ENCODE measurements around the gene SPATA31D4. TPM values are rescaled to one million over a fixed set of nuclear protein-coding genes. Genes with fewer than 3 reads are reported as not detected.

The SPATA31D4 gene
- total and polyA plus RNA-seq, 10 of the 15 experiments (the other 5 are each of a cell fraction or from before 2014, with no cell fraction given) = not detected

DNA sequence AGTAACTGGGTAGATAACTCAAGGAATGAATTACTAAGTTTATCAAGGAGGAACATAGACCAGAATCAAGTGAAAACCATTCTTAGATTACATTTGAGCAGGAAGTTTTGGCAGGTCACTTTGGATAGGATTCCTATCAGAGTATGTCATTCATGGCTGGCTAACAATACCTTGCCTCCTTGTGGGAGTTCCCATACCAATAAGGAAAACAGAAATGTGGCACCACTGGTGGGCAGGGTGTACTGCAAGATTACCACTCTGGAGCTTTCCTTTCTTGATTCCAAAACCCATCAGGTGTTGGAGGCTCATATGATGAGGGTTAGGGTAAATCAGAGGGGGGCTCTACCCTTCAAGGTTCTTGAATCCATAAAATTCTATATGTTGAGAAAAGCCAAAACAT, 41.7 kb downstream of the SPATA31D4 start:
- no peaks in the 10 kb centered on the region for H3K4me1 ChIP-seq (ENCODE audit: control insufficient read depth, insufficient read depth, low read length)
- no peaks in the 10 kb centered on the region for H4K20me1 ChIP-seq (ENCODE audit: control insufficient read depth, insufficient read depth)
- H3K4me2 ChIP-seq (ENCODE audit: control insufficient read depth, insufficient read depth) = no peak overlapping the region
- no peaks in the 10 kb centered on the region for H3K27me3 ChIP-seq (replicated peaks in 1 of 2; ENCODE audit: control insufficient read depth in 2 of 2, insufficient read depth in 2 of 2, low read length in 1 of 2)
- H3K9me3 ChIP-seq (replicated peaks; ENCODE audit: control insufficient read depth, insufficient read depth, low read length) = no peaks in the 10 kb centered on the region
- no TSS peak for BruUV-seq (replicated peaks)
- TF ChIP-seq, protein P1, sequence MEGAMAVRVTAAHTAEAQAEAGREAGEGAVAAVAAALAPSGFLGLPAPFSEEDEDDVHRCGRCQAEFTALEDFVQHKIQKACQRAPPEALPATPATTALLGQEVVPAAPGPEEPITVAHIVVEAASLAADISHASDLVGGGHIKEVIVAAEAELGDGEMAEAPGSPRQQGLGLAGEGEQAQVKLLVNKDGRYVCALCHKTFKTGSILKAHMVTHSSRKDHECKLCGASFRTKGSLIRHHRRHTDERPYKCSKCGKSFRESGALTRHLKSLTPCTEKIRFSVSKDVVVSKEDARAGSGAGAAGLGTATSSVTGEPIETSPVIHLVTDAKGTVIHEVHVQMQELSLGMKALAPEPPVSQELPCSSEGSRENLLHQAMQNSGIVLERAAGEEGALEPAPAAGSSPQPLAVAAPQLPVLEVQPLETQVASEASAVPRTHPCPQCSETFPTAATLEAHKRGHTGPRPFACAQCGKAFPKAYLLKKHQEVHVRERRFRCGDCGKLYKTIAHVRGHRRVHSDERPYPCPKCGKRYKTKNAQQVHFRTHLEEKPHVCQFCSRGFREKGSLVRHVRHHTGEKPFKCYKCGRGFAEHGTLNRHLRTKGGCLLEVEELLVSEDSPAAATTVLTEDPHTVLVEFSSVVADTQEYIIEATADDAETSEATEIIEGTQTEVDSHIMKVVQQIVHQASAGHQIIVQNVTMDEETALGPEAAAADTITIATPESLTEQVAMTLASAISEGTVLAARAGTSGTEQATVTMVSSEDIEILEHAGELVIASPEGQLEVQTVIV (IDR thresholded peaks at IDR 0.05; ENCODE audit: borderline replicate concordance, partially characterized antibody) = no peak
- no peak for TF ChIP-seq KAT2A (conservative IDR thresholded peaks at IDR 0.05; ENCODE audit: control insufficient read depth, low read depth, low read length)
- TF ChIP-seq, protein P2, sequence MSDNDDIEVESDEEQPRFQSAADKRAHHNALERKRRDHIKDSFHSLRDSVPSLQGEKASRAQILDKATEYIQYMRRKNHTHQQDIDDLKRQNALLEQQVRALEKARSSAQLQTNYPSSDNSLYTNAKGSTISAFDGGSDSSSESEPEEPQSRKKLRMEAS (IDR thresholded peaks at IDR 0.05; ENCODE audit: low read depth, low read length) = no peak
- TF ChIP-seq CHD4 (IDR thresholded peaks at IDR 0.05) = no peak
- RAD21 ChIA-PET (ENCODE audit: unreplicated experiment) = no interaction called here
- SMC1A ChIA-PET (ENCODE audit: uncharacterized antibody, unreplicated experiment) = no interaction called here
- intact Hi-C loops (cut with micrococcal nuclease; ENCODE audit: unreplicated experiment) = no loop called here
- H3K27ac ChIP-seq (ENCODE audit: control insufficient read depth, insufficient read depth) = no peak overlapping the region
- ATAC-seq = no peak
- POLR2A ChIA-PET = no interaction called here
- H3K4me3 ChIP-seq = no peak overlapping the region
- in situ Hi-C loops (cut with MboI) = loop anchor here (25.0 kb wide), 1 partner anchor 92 kb away; no protein-coding TSS in a partner anchor
- H3K36me3 ChIP-seq (ENCODE audit: control insufficient read depth in 2 of 2, insufficient read depth in 2 of 2, low read length in 1 of 2) = no peaks in the 10 kb centered on the region
- FAIRE-seq = no peak
- no peak overlapping the region for H3K9ac ChIP-seq (ENCODE audit: control insufficient read depth, insufficient read depth, low read length)
- H3K79me2 ChIP-seq (ENCODE audit: control insufficient read depth, insufficient read depth, low read length) = no peaks in the 10 kb centered on the region
- no peak for DNase-seq (ENCODE audit: low read depth, low spot score)
- H2AFZ ChIP-seq (ENCODE audit: control insufficient read depth, low read depth, low read length) = no peak overlapping the region
- CTCF ChIA-PET = no interaction called here

DNA sequence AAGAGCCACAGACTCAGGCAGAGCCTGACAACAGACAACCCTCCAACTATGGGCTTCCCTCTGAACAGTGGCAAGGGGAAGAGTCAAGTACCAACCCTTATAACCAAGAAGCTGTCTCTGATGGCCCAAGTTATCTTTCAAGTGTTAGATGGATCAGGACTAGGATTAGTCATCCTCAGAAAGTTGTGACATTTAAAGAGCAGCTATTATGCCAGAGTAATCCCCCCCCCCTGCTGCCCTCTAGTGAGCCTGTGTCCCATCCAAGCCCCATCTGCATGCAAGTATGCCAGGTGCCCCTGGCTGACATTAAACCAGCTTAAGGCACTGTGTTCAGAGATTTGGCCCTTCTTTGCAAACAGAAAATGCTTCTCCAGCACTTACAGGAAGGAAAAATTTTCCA, 43.5 kb downstream of the SPATA31D4 start:
- Histone ChIP-seq H3K9ac (ENCODE audit: control insufficient read depth, insufficient read depth, low read length) (no peak overlapping the region), H3K4me2 (ENCODE audit: control insufficient read depth, insufficient read depth) (no peak overlapping the region), H3K36me3 (ENCODE audit: control insufficient read depth in 2 of 2, insufficient read depth in 2 of 2, low read length in 1 of 2) (no peaks in the 10 kb centered on the region), H3K4me3 (no peak overlapping the region), H3K4me1 (ENCODE audit: control insufficient read depth, insufficient read depth, low read length) (no peaks in the 10 kb centered on the region), H3K27me3 (replicated peaks in 1 of 2; ENCODE audit: control insufficient read depth in 2 of 2, insufficient read depth in 2 of 2, low read length in 1 of 2) (no peaks in the 10 kb centered on the region), H3K79me2 (ENCODE audit: control insufficient read depth, insufficient read depth, low read length) (no peaks in the 10 kb centered on the region), H2AFZ (ENCODE audit: control insufficient read depth, low read depth, low read length) (no peak overlapping the region), H3K27ac (ENCODE audit: control insufficient read depth, insufficient read depth) (no peak overlapping the region), H4K20me1 (ENCODE audit: control insufficient read depth, insufficient read depth) (no peaks in the 10 kb centered on the region), H3K9me3 (replicated peaks; ENCODE audit: control insufficient read depth, insufficient read depth, low read length) (no peaks in the 10 kb centered on the region)
- ChIA-PET RAD21 (ENCODE audit: unreplicated experiment) (no interaction called here), POLR2A (no interaction called here), CTCF (no interaction called here), SMC1A (ENCODE audit: uncharacterized antibody, unreplicated experiment) (interaction anchor here (1.2 kb wide), 1 partner anchor 10 kb away, joined by 4 read pairs; no protein-coding TSS in a partner anchor)
- intact Hi-C loops (cut with micrococcal nuclease; ENCODE audit: unreplicated experiment) = no loop called here
- in situ Hi-C loops (cut with MboI) = loop anchor here (25.0 kb wide), 1 partner anchor 91 kb away; no protein-coding TSS in a partner anchor
- ATAC-seq = no peak
- no peak for FAIRE-seq
- no TSS peak for BruUV-seq (replicated peaks)
- no peak for DNase-seq (ENCODE audit: low read depth, low spot score)
- TF ChIP-seq, protein P3, sequence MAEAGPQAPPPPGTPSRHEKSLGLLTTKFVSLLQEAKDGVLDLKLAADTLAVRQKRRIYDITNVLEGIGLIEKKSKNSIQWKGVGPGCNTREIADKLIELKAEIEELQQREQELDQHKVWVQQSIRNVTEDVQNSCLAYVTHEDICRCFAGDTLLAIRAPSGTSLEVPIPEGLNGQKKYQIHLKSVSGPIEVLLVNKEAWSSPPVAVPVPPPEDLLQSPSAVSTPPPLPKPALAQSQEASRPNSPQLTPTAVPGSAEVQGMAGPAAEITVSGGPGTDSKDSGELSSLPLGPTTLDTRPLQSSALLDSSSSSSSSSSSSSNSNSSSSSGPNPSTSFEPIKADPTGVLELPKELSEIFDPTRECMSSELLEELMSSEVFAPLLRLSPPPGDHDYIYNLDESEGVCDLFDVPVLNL (IDR thresholded peaks at IDR 0.05; ENCODE audit: low read depth, low read length) = no peak
- TF ChIP-seq SPI1 (IDR thresholded peaks at IDR 0.05; ENCODE audit: borderline replicate concordance, insufficient read depth, low read depth, low read length) (no peak), BRCA1 (IDR thresholded peaks at IDR 0.05; ENCODE audit: low read depth, low read length) (no peak), TAF1 (IDR thresholded peaks at IDR 0.05; ENCODE audit: borderline replicate concordance, low read depth, low read length) (no peak), POLR2AphosphoS5 (IDR thresholded peaks at IDR 0.05; ENCODE audit: low read length) (no peak), KDM1A (IDR thresholded peaks at IDR 0.05; ENCODE audit: borderline replicate concordance) (no peak)
- TF ChIP-seq, protein P4, sequence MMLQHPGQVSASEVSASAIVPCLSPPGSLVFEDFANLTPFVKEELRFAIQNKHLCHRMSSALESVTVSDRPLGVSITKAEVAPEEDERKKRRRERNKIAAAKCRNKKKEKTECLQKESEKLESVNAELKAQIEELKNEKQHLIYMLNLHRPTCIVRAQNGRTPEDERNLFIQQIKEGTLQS (IDR thresholded peaks at IDR 0.05; ENCODE audit: borderline replicate concordance, extremely low read depth, low read depth, low read length) = no peak
